ENCODE results near the gene NEUROD6. TPM values are rescaled to one million over a fixed set of nuclear protein-coding genes. Genes with fewer than 3 reads are reported as not detected.

Gene NEUROD6
- total and polyA plus RNA-seq, 2 donors (not counting 3 experiments of a cell fraction or from before 2014, with no cell fraction given), result not detected

DNA sequence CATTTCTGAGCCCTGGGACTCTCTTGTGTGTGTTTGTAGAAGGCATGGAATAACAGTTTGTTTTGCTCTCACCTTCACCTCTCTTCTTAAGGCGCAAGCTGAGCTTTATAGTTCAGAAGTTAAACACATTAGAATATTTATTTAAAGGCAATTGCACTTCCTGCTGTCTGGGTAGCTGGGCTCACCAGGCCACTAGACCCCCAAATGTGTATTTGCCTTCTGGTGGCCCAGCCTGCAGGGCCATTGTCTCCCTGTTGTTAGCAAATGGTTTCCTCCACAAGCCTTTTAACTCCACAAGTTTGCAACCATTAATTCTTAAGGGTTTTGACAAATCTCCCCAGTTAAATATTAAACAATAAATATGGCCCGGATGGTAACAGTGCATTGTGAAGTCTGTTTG is 31.1 kb upstream of the NEUROD6 start:
- POLR2A ChIA-PET, result no interaction called here
- Histone ChIP-seq H3K4me1 (ENCODE audit: control insufficient read depth, extremely low read depth, insufficient read depth, low read length) (no peaks in the 10 kb centered on the region), H3K4me2 (ENCODE audit: insufficient read depth, low read length) (no peak overlapping the region), H2AFZ (ENCODE audit: low read depth, low read length) (no peak overlapping the region), H3K36me3 (ENCODE audit: control insufficient read depth in 2 of 2, extremely low read depth in 1 of 2, insufficient read depth in 2 of 2, low read length in 2 of 2) (no peaks in the 10 kb centered on the region), H3K9ac (replicated peaks; ENCODE audit: extremely low read depth, insufficient read depth, low read length) (no peak overlapping the region), H3K4me3 (replicated peaks in 1 of 3; ENCODE audit: insufficient read depth in 1 of 3, low read depth in 1 of 3, low read length in 3 of 3) (no peak overlapping the region), H3K27ac (ENCODE audit: insufficient read depth, low read depth, low read length) (no peak overlapping the region), H3K79me2 (ENCODE audit: control insufficient read depth, insufficient read depth, low read length) (no peaks in the 10 kb centered on the region), H3K9me1 (replicated peaks; ENCODE audit: control insufficient read depth, extremely low read depth, insufficient read depth, low read length) (no peaks in the 10 kb centered on the region), H3K27me3 (ENCODE audit: control insufficient read depth in 2 of 2, insufficient read depth in 2 of 2, low read length in 2 of 2) (no peaks in the 10 kb centered on the region), H3K9me3 (replicated peaks; ENCODE audit: control insufficient read depth, insufficient read depth, low read length) (no peaks in the 10 kb centered on the region), H4K20me1 (replicated peaks; ENCODE audit: control insufficient read depth, extremely low read depth, insufficient read depth, low read length) (no peaks in the 10 kb centered on the region)
- dilution Hi-C loops (cut with MboI; ENCODE audit: extremely low pct_ligation_motif_present, low sequenced_read_pairs) (no loop called here), intact Hi-C loops (cut with micrococcal nuclease) (loop anchor here (2.0 kb wide), 1 partner anchor 263 kb away; no protein-coding TSS in a partner anchor)
- TF ChIP-seq MYC (IDR thresholded peaks at IDR 0.05; ENCODE audit: low read depth, low read length), result no peak
- TF ChIP-seq, protein P1, sequence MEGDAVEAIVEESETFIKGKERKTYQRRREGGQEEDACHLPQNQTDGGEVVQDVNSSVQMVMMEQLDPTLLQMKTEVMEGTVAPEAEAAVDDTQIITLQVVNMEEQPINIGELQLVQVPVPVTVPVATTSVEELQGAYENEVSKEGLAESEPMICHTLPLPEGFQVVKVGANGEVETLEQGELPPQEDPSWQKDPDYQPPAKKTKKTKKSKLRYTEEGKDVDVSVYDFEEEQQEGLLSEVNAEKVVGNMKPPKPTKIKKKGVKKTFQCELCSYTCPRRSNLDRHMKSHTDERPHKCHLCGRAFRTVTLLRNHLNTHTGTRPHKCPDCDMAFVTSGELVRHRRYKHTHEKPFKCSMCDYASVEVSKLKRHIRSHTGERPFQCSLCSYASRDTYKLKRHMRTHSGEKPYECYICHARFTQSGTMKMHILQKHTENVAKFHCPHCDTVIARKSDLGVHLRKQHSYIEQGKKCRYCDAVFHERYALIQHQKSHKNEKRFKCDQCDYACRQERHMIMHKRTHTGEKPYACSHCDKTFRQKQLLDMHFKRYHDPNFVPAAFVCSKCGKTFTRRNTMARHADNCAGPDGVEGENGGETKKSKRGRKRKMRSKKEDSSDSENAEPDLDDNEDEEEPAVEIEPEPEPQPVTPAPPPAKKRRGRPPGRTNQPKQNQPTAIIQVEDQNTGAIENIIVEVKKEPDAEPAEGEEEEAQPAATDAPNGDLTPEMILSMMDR (IDR thresholded peaks at IDR 0.05; ENCODE audit: extremely low read depth in 1 of 2, insufficient read depth in 1 of 2, low read depth in 1 of 2, low read length in 2 of 2), result no peak
- TF ChIP-seq POLR2AphosphoS5 (IDR thresholded peaks at IDR 0.05; ENCODE audit: insufficient read depth, low read depth, low read length), result no peak
- TF ChIP-seq POLR2A (IDR thresholded peaks at IDR 0.05; ENCODE audit: low read depth, low read length), result no peak
- no peak for TF ChIP-seq JUN (IDR thresholded peaks at IDR 0.05; ENCODE audit: borderline replicate concordance, insufficient read depth, insufficient read length, low read depth)
- TF ChIP-seq, protein P2, sequence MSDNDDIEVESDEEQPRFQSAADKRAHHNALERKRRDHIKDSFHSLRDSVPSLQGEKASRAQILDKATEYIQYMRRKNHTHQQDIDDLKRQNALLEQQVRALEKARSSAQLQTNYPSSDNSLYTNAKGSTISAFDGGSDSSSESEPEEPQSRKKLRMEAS (IDR thresholded peaks at IDR 0.05; ENCODE audit: insufficient read depth, insufficient read length), result no peak
- TF ChIP-seq EZH2 (IDR thresholded peaks at IDR 0.05; ENCODE audit: borderline replicate concordance, low read depth, low read length, severe bottlenecking), result no peak
- BruUV-seq (replicated peaks), result no TSS peak
- DNase-seq (ENCODE audit: low read depth, low spot score) (no peak), FAIRE-seq (no peak)
- CTCF ChIA-PET, result interaction anchor here (1.6 to 2.1 kb wide), 2 partner anchors 72 to 237 kb away, joined by 3 to 7 read pairs; no protein-coding TSS in a partner anchor

All from endothelial cell of umbilical vein (primary cell).